Measurements from ENCODE around the gene HOXB3. TPM values are rescaled to one million over a fixed set of nuclear protein-coding genes. Genes with fewer than 3 reads are reported as not detected.

Gene HOXB3
- total RNA-seq, 1 donor from 2014 or later, result 0.57 TPM

DNA sequence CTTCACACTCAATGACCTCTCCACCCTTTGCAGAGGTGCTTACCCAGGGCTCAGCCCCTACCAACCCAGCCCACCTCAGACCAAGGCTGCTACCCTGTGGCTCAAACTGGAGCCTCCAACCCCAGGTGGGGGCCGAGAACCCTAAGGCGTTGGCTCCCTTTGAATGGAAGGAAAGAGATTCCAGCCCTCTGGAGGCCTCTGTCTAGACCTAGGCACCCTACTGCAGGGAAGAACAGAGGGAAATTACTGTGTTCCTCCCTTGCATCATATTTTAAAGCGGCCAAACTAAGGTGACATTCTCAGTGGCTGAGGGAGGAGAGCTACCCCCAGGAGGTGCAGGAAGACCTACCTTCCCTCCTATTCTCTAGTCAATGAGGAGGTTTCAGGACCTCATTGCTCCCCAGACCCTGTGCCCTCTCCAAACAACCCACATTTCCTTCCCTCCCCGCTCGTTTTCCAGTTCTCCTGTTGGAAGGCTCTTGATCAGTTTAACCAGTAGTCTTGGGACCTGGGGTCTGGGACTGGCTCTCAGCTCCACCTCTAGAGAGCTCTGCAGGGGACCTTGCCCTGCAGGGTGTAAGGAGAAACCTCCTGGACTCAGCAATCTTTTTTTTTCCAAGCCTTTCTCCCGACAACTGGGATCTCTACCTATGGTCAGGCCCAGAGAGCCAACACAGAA, 30.6 kb upstream of the HOXB3 start:
- Mint-ChIP-seq H3K27ac (ENCODE audit: unreplicated experiment) (no peak overlapping the region), H3K36me3 (ENCODE audit: low read depth) (peaks cover 5% of the 10 kb centered on the region), H3K4me3 (ENCODE audit: unreplicated experiment) (no peak overlapping the region), H3K9me3 (ENCODE audit: low read depth) (no peaks in the 10 kb centered on the region), H3K27me3 (ENCODE audit: low read depth) (peaks cover 85% of the 10 kb centered on the region), H3K4me1 (ENCODE audit: low read depth) (peaks cover 10% of the 10 kb centered on the region)
- TF ChIP-seq, protein P1, sequence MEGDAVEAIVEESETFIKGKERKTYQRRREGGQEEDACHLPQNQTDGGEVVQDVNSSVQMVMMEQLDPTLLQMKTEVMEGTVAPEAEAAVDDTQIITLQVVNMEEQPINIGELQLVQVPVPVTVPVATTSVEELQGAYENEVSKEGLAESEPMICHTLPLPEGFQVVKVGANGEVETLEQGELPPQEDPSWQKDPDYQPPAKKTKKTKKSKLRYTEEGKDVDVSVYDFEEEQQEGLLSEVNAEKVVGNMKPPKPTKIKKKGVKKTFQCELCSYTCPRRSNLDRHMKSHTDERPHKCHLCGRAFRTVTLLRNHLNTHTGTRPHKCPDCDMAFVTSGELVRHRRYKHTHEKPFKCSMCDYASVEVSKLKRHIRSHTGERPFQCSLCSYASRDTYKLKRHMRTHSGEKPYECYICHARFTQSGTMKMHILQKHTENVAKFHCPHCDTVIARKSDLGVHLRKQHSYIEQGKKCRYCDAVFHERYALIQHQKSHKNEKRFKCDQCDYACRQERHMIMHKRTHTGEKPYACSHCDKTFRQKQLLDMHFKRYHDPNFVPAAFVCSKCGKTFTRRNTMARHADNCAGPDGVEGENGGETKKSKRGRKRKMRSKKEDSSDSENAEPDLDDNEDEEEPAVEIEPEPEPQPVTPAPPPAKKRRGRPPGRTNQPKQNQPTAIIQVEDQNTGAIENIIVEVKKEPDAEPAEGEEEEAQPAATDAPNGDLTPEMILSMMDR (IDR thresholded peaks at IDR 0.05), result no peak
- no peak for DNase-seq (ENCODE audit: low spot score)

DNA sequence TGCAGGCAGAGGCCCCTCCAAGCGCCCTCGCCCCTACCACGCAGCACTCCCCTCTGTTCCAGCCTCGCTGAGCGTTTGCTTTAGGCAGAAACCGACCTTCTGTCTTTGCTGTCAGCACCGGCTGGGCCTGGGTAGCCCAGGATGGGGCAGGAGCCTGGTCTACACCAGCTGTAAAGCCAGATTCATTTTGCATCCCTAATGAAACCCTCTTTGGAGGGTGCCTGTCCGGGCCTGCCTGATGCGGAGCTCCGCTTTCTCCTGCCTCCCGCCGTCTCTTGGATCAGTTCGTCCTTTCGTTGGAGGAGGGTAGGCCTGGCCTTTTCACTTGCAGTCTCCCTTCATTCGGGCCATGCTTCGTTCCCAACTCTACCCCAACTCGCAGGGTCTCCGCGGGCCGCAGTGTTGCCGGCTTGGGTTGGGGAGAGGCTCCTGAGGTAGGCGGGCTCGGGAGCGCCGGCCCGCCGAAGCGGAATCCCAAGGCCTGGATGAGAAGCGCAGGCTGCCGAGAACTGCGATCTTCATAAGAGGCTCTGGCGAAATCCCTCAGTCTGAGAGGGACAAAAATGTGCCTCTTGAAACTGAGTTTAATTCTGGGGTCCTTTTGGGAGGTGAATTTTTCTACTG, 29.9 kb upstream of the HOXB3 start:
- DNase-seq (ENCODE audit: low spot score), result no peak
- TF ChIP-seq, protein P1 (IDR thresholded peaks at IDR 0.05), result no peak
- Mint-ChIP-seq H3K9me3 (ENCODE audit: low read depth) (no peaks in the 10 kb centered on the region), H3K36me3 (ENCODE audit: low read depth) (peaks cover 5% of the 10 kb centered on the region), H3K27me3 (ENCODE audit: low read depth) (peaks cover 88% of the 10 kb centered on the region), H3K4me1 (ENCODE audit: low read depth) (peaks cover 7% of the 10 kb centered on the region), H3K27ac (ENCODE audit: unreplicated experiment) (no peak overlapping the region), H3K4me3 (ENCODE audit: unreplicated experiment) (no peak overlapping the region)

DNA sequence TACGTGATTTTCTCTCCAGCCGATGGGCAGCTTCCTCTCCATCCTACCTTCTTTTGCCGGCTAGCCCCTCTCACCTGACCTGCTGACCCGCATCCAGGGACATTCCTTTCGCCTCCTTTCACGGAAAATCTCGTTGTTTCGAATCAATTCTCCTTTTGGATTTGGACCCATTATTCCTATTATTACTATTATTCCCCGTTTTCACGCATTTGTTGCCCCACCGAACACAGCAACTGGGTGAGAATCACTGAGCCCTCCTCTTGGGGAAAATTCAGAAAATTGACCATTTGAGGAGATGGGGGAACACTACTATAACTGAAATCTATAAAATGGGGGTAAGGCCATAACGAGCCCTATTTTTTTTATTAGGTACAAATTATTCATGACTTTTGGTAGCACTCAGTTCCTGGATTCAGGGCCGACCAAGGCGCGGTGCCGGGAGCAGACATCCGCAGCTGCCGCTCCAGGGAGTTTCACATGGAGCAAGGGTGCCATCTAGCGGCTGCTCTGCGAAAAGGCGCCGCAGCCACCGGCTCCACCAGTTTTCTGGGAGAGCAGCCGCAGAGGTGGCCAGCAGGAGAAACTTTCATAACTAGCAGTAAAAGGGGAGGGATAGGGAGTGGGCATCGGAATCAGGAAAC, 28.3 kb upstream of the HOXB3 start:
- Mint-ChIP-seq H3K27ac (ENCODE audit: unreplicated experiment) (no peak overlapping the region), H3K27me3 (ENCODE audit: low read depth) (peaks cover 88% of the 10 kb centered on the region), H3K4me3 (ENCODE audit: unreplicated experiment) (no peak overlapping the region), H3K9me3 (ENCODE audit: low read depth) (no peaks in the 10 kb centered on the region), H3K4me1 (ENCODE audit: low read depth) (peaks cover 7% of the 10 kb centered on the region), H3K36me3 (ENCODE audit: low read depth) (peaks cover 5% of the 10 kb centered on the region)
- DNase-seq (ENCODE audit: low spot score), result no peak
- TF ChIP-seq, protein P1 (IDR thresholded peaks at IDR 0.05), result peak; percentile 97

DNA sequence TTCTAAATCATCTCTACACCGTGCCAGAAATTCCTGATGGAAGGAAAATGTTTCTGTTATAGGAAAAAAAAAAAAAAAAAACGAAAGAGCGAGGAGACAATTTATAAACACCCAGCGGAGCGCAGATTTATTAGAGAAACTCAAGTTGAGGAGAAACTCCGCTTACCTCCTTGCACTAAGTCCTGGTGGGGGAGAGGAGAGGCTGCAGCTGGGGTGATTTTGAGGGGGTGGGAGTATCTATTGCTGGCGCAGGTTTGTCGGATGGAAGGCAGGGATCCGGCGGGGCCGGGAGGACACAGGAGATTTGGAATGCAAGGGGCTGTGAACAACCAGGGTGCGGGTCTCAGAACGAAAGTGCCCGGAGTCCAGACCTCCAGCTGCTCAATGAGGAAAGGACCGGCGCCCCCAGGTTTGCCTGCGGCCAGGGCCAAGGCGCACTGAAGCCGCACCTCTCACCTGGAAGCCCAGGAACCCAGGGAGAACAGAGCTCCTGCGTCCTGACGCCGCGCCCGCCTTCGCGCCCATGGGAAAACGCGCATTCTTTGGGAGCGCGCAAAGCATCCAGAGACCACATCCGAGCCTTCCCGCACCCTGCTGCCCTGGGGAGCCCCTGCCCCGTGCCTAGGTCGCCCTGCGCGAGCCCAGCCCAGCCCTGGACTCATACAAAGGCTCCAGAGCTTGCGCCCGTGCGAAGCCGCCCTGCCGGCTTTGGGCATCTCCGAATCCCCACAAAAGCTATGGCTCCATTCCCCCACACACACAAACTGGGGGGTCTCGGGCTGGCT, 27.6 kb upstream of the HOXB3 start:
- Mint-ChIP-seq H3K4me1 (ENCODE audit: low read depth) (peaks cover 12% of the 10 kb centered on the region), H3K9me3 (ENCODE audit: low read depth) (no peaks in the 10 kb centered on the region), H3K36me3 (ENCODE audit: low read depth) (peaks cover 4% of the 10 kb centered on the region), H3K27ac (ENCODE audit: unreplicated experiment) (no peak overlapping the region), H3K27me3 (ENCODE audit: low read depth) (peaks cover 87% of the 10 kb centered on the region), H3K4me3 (ENCODE audit: unreplicated experiment) (no peak overlapping the region)
- DNase-seq (ENCODE audit: low spot score), result no peak
- TF ChIP-seq, protein P1 (IDR thresholded peaks at IDR 0.05), result no peak
